CD4-positive, alpha-beta T cell treated with Interleukin-4 for 4 hours (primary cell): ENCODE data around the gene ZDHHC12.

ENCODE experiments used
- DNase-seq: peaks from one replicate; pipeline ENCODE4 v3.0.0-alpha.2; 2020

ZDHHC12 gene, protein sequence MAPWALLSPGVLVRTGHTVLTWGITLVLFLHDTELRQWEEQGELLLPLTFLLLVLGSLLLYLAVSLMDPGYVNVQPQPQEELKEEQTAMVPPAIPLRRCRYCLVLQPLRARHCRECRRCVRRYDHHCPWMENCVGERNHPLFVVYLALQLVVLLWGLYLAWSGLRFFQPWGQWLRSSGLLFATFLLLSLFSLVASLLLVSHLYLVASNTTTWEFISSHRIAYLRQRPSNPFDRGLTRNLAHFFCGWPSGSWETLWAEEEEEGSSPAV

GRCh38 chr9:128723866-128724743 lies at the start of gene ZDHHC12:
ZDHHC12 (minus strand) TSS chr9:128724127; CDS start chr9:128724093, 34 bp downstream.
- DNase-seq: peak; percentile 99

GRCh38 chr9:128773049-128773448 lies 49.1 kb upstream of the ZDHHC12 start:
- no peak for DNase-seq

DNA sequence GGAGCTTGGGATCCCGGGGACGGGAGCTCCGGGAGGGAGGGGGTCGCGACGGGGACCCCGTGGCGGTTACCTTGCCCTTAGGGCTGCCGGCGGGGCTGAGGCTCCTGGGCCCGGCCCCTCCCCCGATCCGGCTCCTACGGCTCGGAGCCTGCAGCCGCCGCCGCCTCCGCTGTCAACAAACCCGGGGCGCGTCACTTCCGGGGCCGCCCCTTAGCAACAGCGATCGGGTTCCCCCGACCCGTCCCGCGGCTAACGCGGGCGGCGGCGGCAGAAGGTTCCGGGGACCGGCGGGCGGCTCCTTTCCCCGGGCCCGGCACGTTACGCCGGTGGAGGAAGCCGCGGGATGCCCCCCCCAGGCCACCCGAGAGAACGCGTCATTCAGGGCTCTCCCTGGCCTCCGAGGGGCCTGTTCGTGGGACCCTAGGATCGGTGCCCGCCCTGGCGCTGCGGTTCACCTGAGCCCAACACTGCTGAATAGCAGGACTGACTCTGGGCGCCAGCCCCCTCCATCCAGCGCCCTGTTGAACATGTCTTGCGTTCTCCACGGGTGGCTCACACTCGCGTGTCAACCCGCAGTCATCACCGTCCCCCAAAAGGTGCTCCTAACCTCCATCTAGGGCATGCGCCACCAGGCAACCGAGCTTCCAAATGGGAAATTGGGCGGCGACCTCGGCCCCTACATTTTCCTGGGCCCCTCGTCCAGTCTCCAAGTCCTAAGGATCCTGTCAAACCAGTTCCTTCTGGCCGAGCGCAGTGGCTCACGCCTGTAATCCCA lies 48.0 kb upstream of the ZDHHC12 start, which contains the start of gene ZER1:
Gene ZER1, minus strand, starts transcription at position 183 of the 775 bp plus-strand sequence. CDS start 16,362 bp downstream, outside the sequence.
- peak; percentile 86 for DNase-seq

DNA sequence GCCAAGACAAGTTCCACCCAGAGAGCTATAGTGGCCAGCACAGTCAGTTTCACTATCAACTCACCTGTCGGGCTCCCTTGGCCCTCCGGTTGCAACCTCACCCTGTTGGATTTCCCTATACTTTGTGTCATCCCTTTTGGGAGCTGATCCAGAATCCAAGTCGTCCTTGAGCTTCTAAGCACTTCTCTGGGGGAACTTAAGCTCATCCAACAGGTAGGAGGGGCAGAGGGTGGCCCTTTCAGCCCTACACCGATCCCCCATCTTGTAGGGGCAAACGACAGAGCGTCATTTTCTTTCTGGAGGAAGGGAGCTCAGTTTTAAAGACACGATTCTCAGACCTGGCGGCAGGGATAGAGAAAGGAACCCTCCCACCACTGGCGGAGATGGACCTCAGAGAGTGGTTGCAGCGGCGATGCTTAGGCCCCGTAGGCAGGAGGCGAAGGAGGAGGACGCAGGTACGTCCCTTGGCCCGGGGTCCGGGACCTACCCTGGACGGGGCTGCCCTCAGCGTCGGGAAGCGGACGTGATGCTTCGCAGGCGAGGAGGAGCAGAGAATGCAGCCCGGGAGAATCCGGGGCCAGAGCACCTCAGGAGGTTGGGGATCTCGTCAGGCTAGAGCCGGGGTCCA lies 47.3 kb upstream of the ZDHHC12 start:
- DNase-seq: peak; percentile 0

DNA sequence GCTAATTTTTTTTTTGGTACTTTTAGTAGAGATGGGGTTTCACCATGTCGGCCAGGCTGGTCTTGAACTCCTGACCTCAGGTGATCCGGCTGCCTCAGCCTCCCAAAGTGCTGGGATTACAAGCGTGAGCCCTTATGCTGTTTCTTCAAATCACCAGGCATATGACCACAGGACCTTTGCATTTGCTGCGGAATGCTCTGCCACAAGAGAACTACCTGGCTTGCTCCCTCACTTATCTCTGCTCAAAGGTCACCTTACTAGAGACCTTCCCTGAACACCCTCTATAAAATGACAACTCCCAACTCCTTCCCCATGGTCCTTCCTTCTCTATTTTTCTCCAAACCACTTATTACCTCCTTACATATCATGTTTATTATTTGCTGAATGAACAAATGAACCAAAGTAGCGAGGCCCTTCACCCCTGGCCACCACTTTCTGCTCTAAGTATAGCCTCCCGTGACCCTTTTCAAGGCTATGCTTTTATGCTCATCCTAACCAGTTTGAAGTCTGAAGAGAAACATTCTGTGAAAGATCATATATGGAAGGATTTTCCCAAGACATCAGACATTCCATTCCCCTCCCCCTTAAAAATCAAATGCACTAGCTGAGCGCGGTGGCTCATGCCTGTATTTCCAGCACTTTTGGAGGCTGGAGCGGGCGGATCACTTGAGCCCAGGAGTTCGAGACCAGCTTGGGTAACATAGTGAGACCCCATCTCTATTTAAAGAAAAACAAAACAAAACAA lies 46.5 kb upstream of the ZDHHC12 start:
- DNase-seq: no peak

DNA sequence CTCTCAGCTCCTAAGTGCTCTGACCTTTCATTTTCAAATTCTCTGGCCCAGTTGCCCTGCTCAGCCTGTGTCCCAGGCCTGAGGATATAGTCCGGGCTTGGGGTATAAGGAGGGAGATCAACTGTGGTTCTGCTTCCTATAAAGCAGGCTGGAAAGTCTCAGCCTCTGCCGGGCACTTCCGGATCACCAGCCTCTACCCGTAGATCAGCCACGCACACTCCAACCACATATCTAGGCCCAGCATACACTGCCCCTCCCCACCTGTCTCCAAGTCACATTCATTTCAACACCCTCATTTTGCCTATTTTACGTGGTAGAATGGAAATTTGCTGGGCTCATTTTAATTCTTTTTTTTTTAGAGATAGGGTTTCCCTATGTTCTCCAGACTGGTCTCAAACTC lies 44.7 kb upstream of the ZDHHC12 start:
- no peak for DNase-seq

DNA sequence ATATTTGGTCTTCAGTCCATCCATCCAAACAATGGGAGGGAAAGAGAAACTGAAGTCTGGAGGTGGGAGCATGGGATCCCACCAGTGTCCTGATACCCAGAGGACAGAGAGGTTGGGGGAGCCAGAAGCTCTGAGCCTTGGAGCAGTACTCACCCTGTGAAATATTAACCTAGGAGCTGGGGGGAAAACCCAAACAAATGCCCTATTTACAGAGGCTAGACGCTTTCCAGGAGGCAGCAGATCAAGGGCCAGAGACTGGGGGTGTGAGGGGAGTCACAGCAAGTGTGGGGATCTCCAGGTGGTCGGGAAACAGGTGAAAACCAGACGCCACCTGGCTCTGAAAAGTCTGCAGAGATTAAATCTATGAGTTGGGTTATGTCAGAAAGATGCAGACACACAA lies 41.6 kb upstream of the ZDHHC12 start:
- no peak for DNase-seq

GRCh38 chr9:128764361-128764760 lies 40.4 kb upstream of the ZDHHC12 start:
- no peak for DNase-seq

DNA sequence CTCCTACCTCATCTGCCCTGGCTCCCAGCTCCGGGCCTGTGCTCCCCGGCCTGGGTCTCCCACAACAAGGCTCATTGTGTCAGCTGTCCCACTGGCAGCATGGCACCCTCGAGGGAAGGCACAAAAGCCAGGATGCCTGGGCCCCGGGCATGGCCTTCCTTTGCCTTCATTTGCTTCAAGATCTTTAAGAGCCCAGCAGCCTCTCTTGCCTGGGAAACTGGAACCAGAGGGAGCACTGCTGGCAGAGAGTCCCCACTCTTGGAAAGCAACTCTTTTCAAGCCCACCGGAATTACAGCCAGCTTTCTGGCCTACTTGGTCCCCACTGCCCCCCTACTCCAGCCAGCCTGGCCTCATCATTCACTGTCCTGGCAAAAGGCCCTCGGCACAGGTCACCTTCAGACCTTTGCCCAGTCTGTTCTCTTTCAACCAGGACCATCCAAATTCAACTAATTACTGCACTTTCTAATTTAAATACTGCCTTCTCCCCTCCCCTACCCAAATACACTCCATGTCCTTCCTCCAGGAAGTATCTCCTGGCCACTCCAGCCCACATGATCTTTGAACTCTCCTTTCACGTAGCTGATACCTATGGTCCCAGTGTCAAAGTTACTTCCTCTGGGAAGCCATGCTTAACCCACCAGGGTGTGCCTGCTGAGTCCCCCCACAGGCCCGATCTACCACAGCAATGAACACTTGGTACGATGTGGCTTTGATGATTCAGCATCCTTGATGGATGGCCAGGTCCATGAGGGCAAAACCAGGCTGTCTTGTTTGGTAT lies 38.9 kb upstream of the ZDHHC12 start:
- DNase-seq: no peak

- no peak for DNase-seq
These were observed 33.7 kb upstream of the ZDHHC12 start for GRCh38 chr9:128757602-128758001.

- no peak for DNase-seq
These were observed 29.7 kb upstream of the ZDHHC12 start for GRCh38 chr9:128753627-128754026.

DNA sequence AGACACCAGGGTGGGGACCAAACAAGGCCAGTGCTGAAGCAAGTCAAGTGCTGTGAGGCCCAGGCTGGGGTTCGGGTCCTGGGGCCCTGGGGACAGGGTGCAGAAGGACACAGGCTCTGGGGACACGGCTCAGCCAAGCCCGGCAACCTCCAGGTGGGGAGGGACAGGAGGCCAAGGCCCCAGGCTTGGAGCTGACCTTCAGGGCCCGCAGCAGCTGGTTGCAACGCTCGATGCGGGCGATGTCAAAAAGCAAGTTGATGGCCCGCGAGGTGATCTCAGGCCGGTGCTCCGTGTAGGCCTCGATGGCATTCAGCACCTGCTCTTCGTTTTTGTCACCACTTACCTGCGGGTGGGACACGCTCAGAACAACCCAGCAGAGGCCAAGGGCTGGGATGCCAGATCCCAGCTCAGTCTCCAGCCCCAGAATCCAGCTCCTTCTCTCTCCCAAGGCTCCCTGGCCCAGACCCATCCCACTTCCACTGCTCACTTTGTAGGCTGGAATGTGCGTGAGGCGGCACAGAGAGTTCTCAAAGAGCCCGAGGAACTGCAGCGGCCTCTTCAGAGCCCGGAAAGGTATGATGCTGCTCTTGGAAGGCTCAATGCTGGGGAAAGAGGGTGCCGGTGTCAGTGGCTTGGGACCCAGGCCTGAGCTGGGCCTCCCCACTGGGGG lies 27.1 kb upstream of the ZDHHC12 start:
- no peak for DNase-seq

DNA sequence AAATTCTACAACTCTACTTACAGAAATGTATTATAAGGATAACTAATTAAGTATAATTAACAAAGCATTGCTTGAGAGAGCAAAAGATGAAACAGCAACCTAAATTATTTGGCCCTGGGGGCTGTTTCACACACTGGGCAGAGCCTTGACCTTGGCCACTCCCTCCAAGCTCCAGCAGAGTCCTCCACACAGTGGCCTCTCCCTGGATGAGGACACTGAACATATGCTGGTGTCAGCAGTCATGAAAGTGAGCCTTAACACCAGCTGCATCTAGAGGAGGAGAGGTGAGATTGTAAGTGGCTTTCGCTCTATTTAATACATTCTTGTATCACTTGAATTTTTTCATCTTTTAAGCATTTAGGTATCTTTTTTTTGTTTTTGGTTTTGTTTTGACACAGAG lies 23.3 kb upstream of the ZDHHC12 start:
- DNase-seq: no peak

DNA sequence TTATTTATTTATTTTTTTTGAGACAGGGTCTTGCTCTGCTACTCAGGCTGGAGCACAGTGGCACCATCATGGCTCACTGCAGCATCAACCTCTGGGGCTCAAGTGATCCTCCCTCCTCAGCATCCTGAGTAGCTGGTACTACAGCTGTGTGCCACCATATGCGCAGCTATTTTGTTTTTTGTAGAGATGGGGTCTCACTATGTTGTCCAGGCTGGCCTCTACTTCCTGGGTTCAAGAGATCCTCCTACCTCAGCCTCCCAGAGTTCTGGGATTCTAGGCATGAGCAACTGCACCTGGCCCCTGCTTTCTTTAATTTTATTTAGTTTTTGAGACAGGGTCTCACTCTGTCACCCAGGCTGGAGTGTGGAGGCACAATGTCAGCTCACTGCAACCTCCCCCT lies 19.5 kb upstream of the ZDHHC12 start:
- DNase-seq: no peak

DNA sequence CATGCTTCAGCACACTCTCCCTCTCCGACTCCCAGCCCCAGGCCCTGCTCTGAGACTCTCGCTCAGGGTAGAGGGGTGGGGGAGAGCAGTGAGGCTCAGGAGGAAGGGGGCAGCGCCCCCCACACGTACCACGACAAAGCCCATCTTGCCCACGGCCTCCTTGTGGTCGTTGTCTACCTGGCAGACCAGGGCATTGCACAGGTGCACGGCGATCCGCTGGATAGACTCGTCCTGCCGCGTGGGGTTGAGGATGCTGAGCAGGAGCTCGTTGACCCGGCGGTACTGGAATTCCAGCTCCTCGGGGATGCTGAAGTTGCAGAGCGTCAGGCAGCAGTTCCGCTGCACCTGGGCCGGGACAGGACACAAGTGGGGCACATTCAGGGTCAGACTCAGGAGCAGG lies 18.5 kb upstream of the ZDHHC12 start:
- DNase-seq: no peak

GRCh38 chr9:128735373-128735772 lies 11.4 kb upstream of the ZDHHC12 start:
- DNase-seq: no peak

- peak; percentile 5 for DNase-seq
These were observed 9.3 kb upstream of the ZDHHC12 start for GRCh38 chr9:128733256-128733655.

GRCh38 chr9:128732576-128732975 lies 8.6 kb upstream of the ZDHHC12 start:
- DNase-seq: no peak

DNA sequence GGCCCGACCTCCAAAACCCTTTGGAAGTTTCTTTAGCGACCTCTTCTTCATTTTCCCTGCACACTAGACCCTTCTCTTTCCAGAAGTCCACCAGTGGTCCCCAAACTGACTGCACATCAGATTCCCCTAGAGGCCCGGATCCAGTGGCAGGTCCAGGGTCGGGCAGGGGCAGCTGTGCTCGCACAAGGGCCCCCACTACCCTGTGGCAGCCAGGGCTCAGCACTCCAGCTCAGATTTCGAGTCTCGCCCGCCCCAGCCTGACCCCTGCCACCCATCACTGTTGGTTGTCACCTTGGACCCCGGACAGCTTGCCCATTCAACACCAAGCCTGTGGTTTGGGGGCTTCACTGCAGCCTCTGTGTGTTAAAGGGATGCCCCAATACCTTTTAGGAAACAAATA lies 7.8 kb upstream of the ZDHHC12 start:
- no peak for DNase-seq

DNA sequence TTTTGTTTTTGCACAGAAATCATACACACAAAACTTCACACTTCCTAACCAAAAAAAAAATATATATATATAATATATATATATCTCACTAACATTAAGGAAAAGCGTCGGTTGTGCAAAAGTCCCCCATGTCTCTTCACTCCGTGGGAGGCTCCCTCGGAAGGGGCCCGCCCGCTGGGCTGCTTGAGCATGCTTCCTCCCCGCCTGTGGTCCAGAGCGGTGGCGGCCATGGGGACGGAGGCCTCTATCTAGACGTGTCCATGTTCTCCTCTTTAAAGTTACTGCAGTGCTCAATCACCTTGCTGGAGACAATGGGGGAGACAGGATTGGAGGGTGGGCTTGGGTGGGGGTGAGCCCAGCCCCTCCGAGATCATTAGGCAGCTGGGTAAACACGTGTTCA lies 7.2 kb upstream of the ZDHHC12 start:
- no peak for DNase-seq
